Liver (tissue), 9 donors: Measurements from ENCODE around the gene SREK1IP1. TPM values are rescaled to one million over a fixed set of nuclear protein-coding genes. Genes with fewer than 3 reads are reported as not detected.

ENCODE experiments used
- DNase-seq: peaks from one replicate; pipeline ENCODE4 v3.0.0-alpha.2; 2017; ENCODE audit warnings: low spot score
- H3K27ac ChIP-seq, 2 donors: one replicate each; pipeline ENCODE4 v1.7.0; 2013; ENCODE audit warnings: inconsistent platforms in 2 of 2, low read length in 2 of 2, control low read depth in 1 of 2, low read depth in 1 of 2, mild to moderate bottlenecking in 1 of 2
- H3K27me3 ChIP-seq, 4 donors: one replicate each; pipeline versions ENCODE4 v1.6.1 to v1.7.0; 2013; ENCODE audit warnings: low read length in 3 of 4, inconsistent platforms in 1 of 4, mild to moderate bottlenecking in 1 of 4, moderate library complexity in 1 of 4; ENCODE audit not compliant: control insufficient read depth in 4 of 4, insufficient read depth in 4 of 4
- H3K36me3 ChIP-seq, 4 donors: one replicate each; pipeline versions ENCODE4 v1.6.1 to v1.7.0; 2013; ENCODE audit warnings: low read length in 3 of 4, mild to moderate bottlenecking in 3 of 4, low read depth in 1 of 4, moderate library complexity in 1 of 4; ENCODE audit not compliant: control insufficient read depth in 4 of 4, insufficient read depth in 3 of 4
- H3K4me1 ChIP-seq, 4 donors: one replicate each; pipeline versions ENCODE4 v1.6.1 to v1.7.0; 2013; ENCODE audit warnings: low read length in 3 of 4, mild to moderate bottlenecking in 3 of 4, moderate library complexity in 1 of 4; ENCODE audit not compliant: control insufficient read depth in 4 of 4, insufficient read depth in 4 of 4
- H3K4me3 ChIP-seq, 3 donors: one replicate each; pipeline versions ENCODE4 v1.6.1 to v1.7.0; 2013; ENCODE audit warnings: low read length in 3 of 3, control low read depth in 1 of 3, low read depth in 1 of 3, mild to moderate bottlenecking in 1 of 3
- H3K9ac ChIP-seq, 2 donors: one replicate each; pipeline ENCODE4 v1.7.0; 2013; ENCODE audit warnings: low read length in 2 of 2, mild to moderate bottlenecking in 2 of 2, moderate library complexity in 2 of 2, control low read depth in 1 of 2, low read depth in 1 of 2
- H3K9me3 ChIP-seq, 4 donors: one replicate each; pipeline versions ENCODE4 v1.6.1 to v1.7.0; 2013; ENCODE audit warnings: low read length in 3 of 4; ENCODE audit not compliant: control insufficient read depth in 4 of 4
- ATF3 ChIP-seq: IDR thresholded peaks from 2 replicates; pipeline ENCODE4 v1.6.1; 2016; ENCODE audit warnings: antibody characterized with exemption
- EGR1 ChIP-seq, 2 donors: IDR thresholded peaks; 2 replicates each; pipeline ENCODE4 v1.6.1; 2016 to 2018; ENCODE audit warnings: antibody characterized with exemption in 2 of 2, low read depth in 2 of 2
- FOXA2 ChIP-seq: IDR thresholded peaks from 2 replicates; pipeline ENCODE4 v1.6.1; 2016; ENCODE audit warnings: antibody characterized with exemption
- GABPA ChIP-seq, 2 donors: IDR thresholded peaks in 1 of 2; conservative IDR thresholded peaks in 1 of 2; 2 replicates each; pipeline ENCODE4 v1.6.1; 2016; ENCODE audit warnings: antibody characterized with exemption in 2 of 2, mild to moderate bottlenecking in 1 of 2, moderate library complexity in 1 of 2
- HNF4A ChIP-seq, 2 donors: conservative IDR thresholded peaks; 2 replicates each; pipeline ENCODE4 v1.6.1; 2016; ENCODE audit warnings: antibody characterized with exemption in 2 of 2, mild to moderate bottlenecking in 2 of 2
- HNF4G ChIP-seq: IDR thresholded peaks from 2 replicates; pipeline ENCODE4 v1.6.1; 2016; ENCODE audit warnings: antibody characterized with exemption
- JUND ChIP-seq, 2 donors: IDR thresholded peaks; 2 replicates each; pipeline ENCODE4 v1.6.1; 2016; ENCODE audit warnings: antibody characterized with exemption in 2 of 2
- NR2F2 ChIP-seq: IDR thresholded peaks from 2 replicates; pipeline ENCODE4 v1.6.1; 2016; ENCODE audit warnings: antibody characterized with exemption
- RAD21 ChIP-seq, 2 donors: IDR thresholded peaks; 2 replicates each; pipeline ENCODE4 v1.6.1; 2016; ENCODE audit warnings: antibody characterized with exemption in 2 of 2, mild to moderate bottlenecking in 2 of 2
- REST ChIP-seq: IDR thresholded peaks from 2 replicates; pipeline ENCODE4 v1.6.1; 2016; ENCODE audit warnings: antibody characterized with exemption, mild to moderate bottlenecking
- SP1 ChIP-seq: IDR thresholded peaks from 2 replicates; pipeline ENCODE4 v1.6.1; 2018; ENCODE audit warnings: antibody characterized with exemption, mild to moderate bottlenecking
- YY1 ChIP-seq: IDR thresholded peaks from 2 replicates; pipeline ENCODE4 v1.6.1; 2016; ENCODE audit warnings: antibody characterized with exemption, mild to moderate bottlenecking
- ZBTB33 ChIP-seq: IDR thresholded peaks from 2 replicates; pipeline ENCODE4 v1.6.1; 2016; ENCODE audit warnings: antibody characterized with exemption
- WGBS: extraction: QIAGEN DNeasy Blood & Tissue Kit; methylation state at CpG from one replicate; pipeline ENCODE4 v1.1.7; 2013; 5-methylcytosine and 5-hydroxymethylcytosine counted together
- polyA plus RNA-seq, 2 donors: library from polyadenylated mRNA; stranded (reverse) in 1 of 2; unstranded in 1 of 2; fragments of 200-250 nt in 1 of 2; fragments of >200 nt in 1 of 2; fragmentation: Nextera tagmentation in 1 of 2; extraction: Ambion mirVana in 1 of 2; gene quantifications; one replicate each; pipeline versions ENCODE4 v1.2.1 to v1.2.3, GENCODE V29; 2013 to 2015
- total RNA-seq, 2 donors: library from RNA; depleted of rRNA; stranded (reverse); fragments of >200 nt; gene quantifications; one replicate each; pipeline ENCODE4 v1.2.3, GENCODE V29; 2014
- TF ChIP-seq, protein P1 (sequence below): fragments of 150-350 bp; IDR thresholded peaks from 2 replicates; pipeline ENCODE4 v1.5.1; 2017; ENCODE audit warnings: improper control_type of control experiment, low read depth, low read length; ENCODE audit not compliant: missing input control
- TF ChIP-seq, protein P2 (sequence below): IDR thresholded peaks from 2 replicates; pipeline ENCODE4 v1.6.1; 2016; ENCODE audit warnings: antibody characterized with exemption
- donor health status: healthy.
- donor health status: healthy.
- donor health status: healthy.
- donor health status: healthy.
- donor health status: healthy.

SREK1IP1 gene
- total and polyA plus RNA-seq, 4 donors = 2.9 to 22.0 (median 7.8) TPM

- TF ChIP-seq ZBTB33 (no peak), YY1 (no peak), HNF4G (no peak), SP1 (no peak), RAD21 (IDR thresholded peaks at IDR 0.05) (no peak), EGR1 (IDR thresholded peaks at IDR 0.05; ENCODE audit: low read depth in 2 of 2) (no peak), JUND (IDR thresholded peaks at IDR 0.05) (no peak), GABPA (IDR thresholded peaks at IDR 0.05 in 1 of 2, conservative IDR thresholded peaks at IDR 0.05 in 1 of 2) (no peak), FOXA2 (no peak)
Measured at GRCh38 chr5:64789457-64789856, 21.0 kb upstream of the SREK1IP1 start (continued).

DNA sequence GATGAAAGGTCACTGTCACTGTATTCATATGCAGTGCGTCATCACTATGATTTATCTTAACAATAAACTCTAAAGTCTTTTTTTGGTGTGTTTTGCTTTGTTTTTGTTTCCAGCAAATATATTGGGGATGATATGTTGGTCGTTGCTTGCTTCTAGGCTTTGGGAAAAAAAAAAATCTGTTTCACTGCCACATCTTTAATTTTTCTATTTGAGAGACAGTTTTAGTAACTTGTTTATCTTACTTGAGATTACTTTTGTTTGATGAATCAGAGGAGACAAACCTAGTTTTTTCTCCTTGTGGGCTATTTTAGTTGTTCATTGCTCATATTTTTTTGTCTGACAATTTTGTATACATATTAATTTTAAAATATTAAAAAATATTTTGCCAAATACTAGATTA, 19.7 kb upstream of the SREK1IP1 start:
- Histone ChIP-seq H3K9ac (no peak overlapping the region), H3K27ac (no peak overlapping the region), H3K27me3 (no peaks in the 10 kb centered on the region), H3K36me3 (peaks cover 0 to 9% (median 4%) of the 10 kb centered on the region in 4 donors), H3K4me1 (no peaks in the 10 kb centered on the region), H3K9me3 (no peaks in the 10 kb centered on the region), H3K4me3 (no peak overlapping the region)
- TF ChIP-seq EGR1 (IDR thresholded peaks at IDR 0.05; ENCODE audit: low read depth in 2 of 2) (no peak), NR2F2 (no peak), ZBTB33 (no peak), HNF4A (conservative IDR thresholded peaks at IDR 0.05) (no peak), YY1 (no peak), JUND (IDR thresholded peaks at IDR 0.05) (no peak), ATF3 (no peak)
- TF ChIP-seq, protein P1, sequence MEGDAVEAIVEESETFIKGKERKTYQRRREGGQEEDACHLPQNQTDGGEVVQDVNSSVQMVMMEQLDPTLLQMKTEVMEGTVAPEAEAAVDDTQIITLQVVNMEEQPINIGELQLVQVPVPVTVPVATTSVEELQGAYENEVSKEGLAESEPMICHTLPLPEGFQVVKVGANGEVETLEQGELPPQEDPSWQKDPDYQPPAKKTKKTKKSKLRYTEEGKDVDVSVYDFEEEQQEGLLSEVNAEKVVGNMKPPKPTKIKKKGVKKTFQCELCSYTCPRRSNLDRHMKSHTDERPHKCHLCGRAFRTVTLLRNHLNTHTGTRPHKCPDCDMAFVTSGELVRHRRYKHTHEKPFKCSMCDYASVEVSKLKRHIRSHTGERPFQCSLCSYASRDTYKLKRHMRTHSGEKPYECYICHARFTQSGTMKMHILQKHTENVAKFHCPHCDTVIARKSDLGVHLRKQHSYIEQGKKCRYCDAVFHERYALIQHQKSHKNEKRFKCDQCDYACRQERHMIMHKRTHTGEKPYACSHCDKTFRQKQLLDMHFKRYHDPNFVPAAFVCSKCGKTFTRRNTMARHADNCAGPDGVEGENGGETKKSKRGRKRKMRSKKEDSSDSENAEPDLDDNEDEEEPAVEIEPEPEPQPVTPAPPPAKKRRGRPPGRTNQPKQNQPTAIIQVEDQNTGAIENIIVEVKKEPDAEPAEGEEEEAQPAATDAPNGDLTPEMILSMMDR = no peak
- TF ChIP-seq, protein P2, sequence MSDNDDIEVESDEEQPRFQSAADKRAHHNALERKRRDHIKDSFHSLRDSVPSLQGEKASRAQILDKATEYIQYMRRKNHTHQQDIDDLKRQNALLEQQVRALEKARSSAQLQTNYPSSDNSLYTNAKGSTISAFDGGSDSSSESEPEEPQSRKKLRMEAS = no peak
- no peak for DNase-seq
- WGBS = 89% methylated on average over 2 of the region's 2 CpGs

GRCh38 chr5:64786372-64786771, 17.9 kb upstream of the SREK1IP1 start:
- Histone ChIP-seq H3K9me3 (no peaks in the 10 kb centered on the region), H3K36me3 (peaks cover 0 to 9% (median 4%) of the 10 kb centered on the region in 4 donors), H3K4me3 (no peak overlapping the region), H3K4me1 (no peaks in the 10 kb centered on the region), H3K9ac (no peak overlapping the region), H3K27me3 (no peaks in the 10 kb centered on the region), H3K27ac (no peak overlapping the region)
- no peak for DNase-seq
- 93% methylated on average over 2 of the region's 2 CpGs for WGBS
- no peak for TF ChIP-seq GABPA (IDR thresholded peaks at IDR 0.05 in 1 of 2, conservative IDR thresholded peaks at IDR 0.05 in 1 of 2)
- no peak for TF ChIP-seq REST
- TF ChIP-seq, protein P1 = no peak
- TF ChIP-seq SP1 = no peak
- TF ChIP-seq RAD21 (IDR thresholded peaks at IDR 0.05) = no peak
- TF ChIP-seq ZBTB33 = no peak
- TF ChIP-seq FOXA2 = no peak
